Thoracic aorta (tissue), 2 donors: ENCODE results near the gene SLC25A30. TPM values are rescaled to one million over a fixed set of nuclear protein-coding genes. Genes with fewer than 3 reads are reported as not detected.

Source experiments
- ATAC-seq: fragments of 150-250 bp; one replicate; pipeline ENCODE4 v1.8.0; 2017; ENCODE audit warnings: low read depth; ENCODE audit not compliant: insufficient number of reproducible peaks, low FRiP score
- DNase-seq: peaks from one replicate; pipeline ENCODE4 v3.0.0-alpha.2; 2020; ENCODE audit warnings: low spot score
- H3K27ac ChIP-seq, 2 donors: fragments of 200-600 bp; sonication (generic); 1 replicate in 1 of 2; 2 replicates in 1 of 2; pipeline ENCODE4 v1.5.1; 2016; ENCODE audit warnings: mild to moderate bottlenecking in 2 of 2, moderate library complexity in 2 of 2
- H3K27me3 ChIP-seq: fragments of 200-600 bp; sonication (generic); replicated peaks from 2 replicates; pipeline ENCODE4 v1.6.0; 2016; ENCODE audit warnings: mild to moderate bottlenecking; ENCODE audit not compliant: insufficient read depth
- H3K36me3 ChIP-seq: fragments of 200-600 bp; sonication (generic); one replicate; pipeline ENCODE4 v1.5.1; 2016
- H3K4me1 ChIP-seq, 2 donors: fragments of 200-600 bp; sonication (generic); 1 replicate in 1 of 2; 2 replicates in 1 of 2; pipeline versions ENCODE4 v1.5.1 to v1.6.0; 2016; ENCODE audit warnings: low read depth in 2 of 2, mild to moderate bottlenecking in 1 of 2; ENCODE audit not compliant: control insufficient read depth in 1 of 2
- H3K4me3 ChIP-seq: fragments of 200-600 bp; sonication (generic); 2 replicates; pipeline ENCODE4 v1.5.1; 2016; ENCODE audit warnings: mild to moderate bottlenecking
- H3K9me3 ChIP-seq: fragments of 200-600 bp; sonication (generic); 2 replicates; pipeline ENCODE4 v1.5.1; 2016
- CTCF ChIP-seq: fragments of 200-600 bp; sonication (generic); IDR thresholded peaks from one replicate; pipeline ENCODE4 v1.5.1; 2019; ENCODE audit warnings: antibody characterized with exemption
- total RNA-seq, 2 donors: library from RNA; depleted of rRNA; stranded (reverse); fragments of >200 nt; gene quantifications; one replicate each; pipeline versions ENCODE4 v1.1.0 to v1.2.3, GENCODE V29; 2016

SLC25A30 gene
- total RNA-seq, 2 donors from 2014 or later, result 18.7 to 19.9 TPM

DNA sequence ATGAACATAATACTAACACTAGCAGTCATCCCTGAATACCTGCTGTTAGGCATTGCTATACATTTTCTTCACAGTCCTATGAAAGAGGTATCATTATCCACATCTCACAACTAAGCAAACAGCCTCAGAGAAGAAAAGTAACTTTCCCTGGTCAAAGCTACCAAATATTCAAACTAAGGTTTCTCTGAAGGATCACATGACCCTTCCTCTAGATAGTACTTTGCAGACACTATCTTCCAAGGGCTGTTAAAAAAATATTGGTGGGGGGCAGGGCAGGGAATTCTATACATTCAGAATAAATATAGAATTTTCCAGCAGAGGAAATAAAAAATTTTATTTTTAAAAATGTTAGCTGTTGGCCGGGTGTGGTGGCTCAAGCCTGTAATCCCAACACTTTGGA, 3.1 kb downstream of the SLC25A30 start:
- ATAC-seq (no peak), DNase-seq (no peak)
- no peak for TF ChIP-seq CTCF
- H3K9me3 ChIP-seq, result no peaks in the 10 kb centered on the region
- peaks cover 11 to 30% of the 10 kb centered on the region in 2 donors for H3K4me1 ChIP-seq
- peak overlapping the region; percentile 77 to 83 for H3K27ac ChIP-seq
- H3K36me3 ChIP-seq, result no peaks in the 10 kb centered on the region
- peak overlapping the region; percentile 72 for H3K4me3 ChIP-seq
- no peaks in the 10 kb centered on the region for H3K27me3 ChIP-seq

GRCh38 chr13:45413826-45414307, 4.3 kb downstream of the SLC25A30 start:
- no peaks in the 10 kb centered on the region for H3K36me3 ChIP-seq
- DNase-seq (no peak), ATAC-seq (no peak)
- H3K27me3 ChIP-seq, result no peaks in the 10 kb centered on the region
- peak overlapping the region; percentile 77 to 83 for H3K27ac ChIP-seq
- no peaks in the 10 kb centered on the region for H3K9me3 ChIP-seq
- no peak for TF ChIP-seq CTCF
- peaks cover 11 to 30% of the 10 kb centered on the region in 2 donors for H3K4me1 ChIP-seq
- peak overlapping the region; percentile 72 for H3K4me3 ChIP-seq

DNA sequence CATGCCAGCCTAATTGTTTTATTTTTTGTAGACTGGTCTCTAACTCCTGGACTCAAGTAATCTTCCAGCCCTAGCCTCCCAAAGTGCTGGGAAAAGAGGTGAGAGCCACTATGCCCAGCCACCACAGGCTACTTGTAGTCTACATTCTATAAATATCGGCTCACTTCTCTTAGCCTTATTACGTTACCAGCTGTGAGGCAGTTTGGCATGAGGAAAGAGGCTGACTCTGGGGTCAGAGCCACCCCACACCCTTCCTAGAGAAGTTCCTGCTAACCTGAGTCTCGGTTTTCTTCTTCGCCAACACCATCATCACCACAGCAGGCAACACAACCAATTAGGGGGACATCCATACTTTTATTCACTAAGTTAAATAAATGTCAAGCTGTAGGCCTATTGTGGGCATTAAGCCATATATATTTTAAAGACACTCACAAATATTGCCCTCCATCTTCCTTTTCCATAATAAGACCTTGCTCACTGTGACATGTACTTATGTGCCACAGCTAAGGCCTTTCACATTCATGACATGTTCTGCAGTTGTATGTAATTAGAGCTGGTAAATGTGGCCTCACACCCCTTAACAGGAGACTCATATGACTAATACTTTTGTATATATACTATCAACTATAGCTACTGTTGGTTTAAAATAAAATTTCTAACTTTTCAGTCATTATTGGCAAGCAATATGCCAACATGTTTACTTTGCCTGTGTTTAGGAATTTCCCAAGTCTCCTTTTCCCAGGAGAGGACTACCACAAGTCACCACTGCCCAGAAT, 5.7 kb downstream of the SLC25A30 start:
- no peak for TF ChIP-seq CTCF
- no peak for ATAC-seq
- Histone ChIP-seq H3K36me3 (peaks cover 9% of the 10 kb centered on the region), H3K9me3 (no peaks in the 10 kb centered on the region), H3K4me1 (peaks cover 11 to 30% of the 10 kb centered on the region in 2 donors), H3K27ac (no peak overlapping the region), H3K27me3 (no peaks in the 10 kb centered on the region), H3K4me3 (no peak overlapping the region)
- DNase-seq, result no peak

DNA sequence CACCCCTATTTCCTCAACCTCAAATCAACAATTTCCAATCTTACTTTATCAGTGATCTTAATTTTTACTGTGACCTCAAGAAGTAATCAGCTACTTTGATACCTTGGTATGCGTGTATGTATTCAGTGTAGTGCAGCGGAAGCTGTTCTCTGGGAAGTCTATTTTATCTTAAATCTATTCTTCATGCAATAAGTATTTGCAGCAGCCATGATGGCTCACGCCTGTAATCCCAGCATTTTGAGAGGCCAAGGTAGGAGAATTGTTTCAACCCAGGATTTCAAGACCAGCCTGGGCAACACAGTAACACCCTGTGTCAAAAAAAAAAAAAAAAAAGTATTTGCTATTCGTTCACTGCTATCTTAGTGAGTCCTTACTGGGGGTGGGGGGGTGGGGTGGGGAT, 6.5 kb downstream of the SLC25A30 start:
- H3K4me3 ChIP-seq, result no peak overlapping the region
- DNase-seq (no peak), ATAC-seq (no peak)
- H3K36me3 ChIP-seq, result peaks cover 12% of the 10 kb centered on the region
- no peak overlapping the region for H3K27ac ChIP-seq
- no peaks in the 10 kb centered on the region for H3K27me3 ChIP-seq
- TF ChIP-seq CTCF, result no peak
- H3K9me3 ChIP-seq, result no peaks in the 10 kb centered on the region
- peaks cover 8 to 24% of the 10 kb centered on the region in 2 donors for H3K4me1 ChIP-seq

- peaks cover 14% of the 10 kb centered on the region for H3K36me3 ChIP-seq
- no peak overlapping the region for H3K27ac ChIP-seq
- no peaks in the 10 kb centered on the region for H3K9me3 ChIP-seq
Measured at GRCh38 chr13:45411221-45411620, 7.0 kb downstream of the SLC25A30 start.

More at GRCh38 chr13:45411221-45411620, 7.0 kb downstream of the SLC25A30 start:
- ATAC-seq, result no peak
- no peak for TF ChIP-seq CTCF
- Histone ChIP-seq H3K4me3 (no peak overlapping the region), H3K27me3 (no peaks in the 10 kb centered on the region), H3K4me1 (peaks cover 4 to 20% of the 10 kb centered on the region in 2 donors)
- DNase-seq, result no peak
